IPS-NIHi7 (cell line): Measurements from ENCODE around the gene DNAJA3.

Source experiments
- DNase-seq: peaks from one replicate; pipeline ENCODE4 v3.0.0; 2012; ENCODE audit warnings: mixed read lengths; ENCODE audit errors: extremely low spot score

DNAJA3 gene

GRCh38 chr16:4474192-4474961 lies 48.7 kb downstream of the DNAJA3 start, which contains the start of gene NMRAL1:
Gene NMRAL1, minus strand, starts transcription at chr16:4474625. Its CDS starts 493 bp downstream, at chr16:4474132.
- peak; percentile 96 for DNase-seq

DNA sequence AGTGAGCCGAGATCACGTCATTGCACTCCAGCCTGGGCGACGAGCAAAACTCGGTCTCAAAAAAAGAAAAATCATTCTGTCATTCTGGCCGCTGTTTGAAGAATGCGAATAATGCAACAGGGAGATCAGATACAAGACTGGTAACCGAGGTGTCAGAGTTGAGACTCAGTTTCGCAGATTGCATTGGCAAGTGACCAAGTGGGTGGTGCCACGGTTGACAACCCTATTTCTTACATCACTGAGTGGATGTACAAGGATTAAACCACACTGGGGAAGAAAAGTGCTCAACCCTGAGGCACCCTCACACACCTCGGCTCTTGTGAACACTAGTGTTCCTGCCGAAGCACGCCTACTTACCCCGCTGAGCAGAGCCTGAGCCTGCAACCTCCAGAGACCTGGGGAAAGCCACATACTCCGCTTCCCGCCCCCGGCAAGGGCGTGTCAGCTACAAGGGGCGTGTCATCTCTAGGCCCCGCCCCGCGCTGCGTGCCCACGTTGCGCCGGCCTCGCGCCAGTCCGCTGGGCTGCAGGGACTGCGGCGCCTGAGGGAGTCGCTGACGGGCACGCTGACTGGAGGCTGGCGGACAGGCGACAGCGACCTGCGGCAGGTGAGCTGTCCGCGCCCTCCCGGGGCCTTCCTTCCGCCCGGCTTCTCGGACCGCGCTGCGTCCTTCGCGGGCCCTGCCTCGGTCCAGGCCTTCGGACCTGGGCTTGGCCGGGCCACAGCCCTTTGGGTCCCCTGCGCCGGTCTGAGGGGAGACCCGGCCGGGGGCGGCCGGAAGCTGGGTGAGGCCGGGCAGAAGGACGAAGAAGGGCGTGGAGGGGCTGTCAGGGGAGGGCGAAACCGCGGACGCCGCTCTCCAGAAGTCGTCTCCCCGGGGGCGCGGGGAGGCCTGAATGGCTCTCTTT lies 50.5 kb downstream of the DNAJA3 start, which contains the start of gene HMOX2:
HMOX2 (plus strand) TSS at position 519 of the 909 bp plus-strand sequence. CDS start 29,127 bp downstream, outside the sequence.
- peak; percentile 97 for DNase-seq

DNA sequence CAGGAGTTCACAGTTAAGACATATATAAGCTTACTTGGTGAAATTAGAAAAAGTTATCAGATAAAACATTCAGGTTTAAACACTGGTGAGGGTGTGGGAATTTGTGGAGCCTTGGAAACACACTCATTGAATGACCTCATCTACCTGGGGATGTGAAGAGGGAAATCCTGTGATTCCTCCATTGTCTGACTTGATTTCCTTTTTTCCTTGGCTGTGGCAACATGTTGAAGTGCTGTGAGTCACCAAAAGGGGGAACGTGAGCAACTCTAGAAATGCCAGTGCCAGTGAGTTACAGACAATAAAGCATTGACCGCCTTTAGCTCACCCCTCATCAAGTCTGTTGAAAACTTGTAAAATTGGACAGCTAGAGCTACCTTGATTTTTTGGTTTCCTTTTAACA lies 52.3 kb downstream of the DNAJA3 start:
- DNase-seq, result no peak

- no peak for DNase-seq
Measured at GRCh38 chr16:4481526-4481925, 55.9 kb downstream of the DNAJA3 start.

- no peak for DNase-seq
Measured at GRCh38 chr16:4481963-4482362, 56.3 kb downstream of the DNAJA3 start.

- DNase-seq, result no peak
Measured at GRCh38 chr16:4486126-4486893, 60.6 kb downstream of the DNAJA3 start.

DNA sequence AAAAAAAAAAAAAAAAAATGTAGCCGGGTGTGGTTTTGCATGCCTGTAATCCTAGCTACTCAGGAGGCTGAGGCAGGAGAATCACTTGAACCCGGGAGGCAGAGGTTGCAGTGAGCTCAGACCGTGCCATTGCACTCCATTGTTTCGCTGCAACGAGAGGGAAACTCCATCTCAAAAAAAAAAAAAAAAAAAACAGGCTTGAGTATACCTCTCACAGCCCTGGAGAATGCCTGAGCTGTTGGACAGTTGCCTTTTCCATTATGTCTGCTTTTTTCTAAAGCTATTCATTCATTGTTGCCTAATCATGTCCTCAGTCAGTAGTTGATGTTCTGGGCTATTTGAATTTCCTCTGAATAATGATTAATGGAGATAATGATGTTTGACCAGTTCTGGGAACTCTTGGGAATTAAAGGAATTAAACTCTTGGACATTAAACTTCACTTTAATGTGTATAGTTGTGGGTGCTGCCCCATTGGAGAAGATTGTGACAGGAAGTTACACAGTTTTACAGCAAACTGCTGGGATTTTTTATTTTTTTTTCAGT lies 62.4 kb downstream of the DNAJA3 start:
- no peak for DNase-seq

DNA sequence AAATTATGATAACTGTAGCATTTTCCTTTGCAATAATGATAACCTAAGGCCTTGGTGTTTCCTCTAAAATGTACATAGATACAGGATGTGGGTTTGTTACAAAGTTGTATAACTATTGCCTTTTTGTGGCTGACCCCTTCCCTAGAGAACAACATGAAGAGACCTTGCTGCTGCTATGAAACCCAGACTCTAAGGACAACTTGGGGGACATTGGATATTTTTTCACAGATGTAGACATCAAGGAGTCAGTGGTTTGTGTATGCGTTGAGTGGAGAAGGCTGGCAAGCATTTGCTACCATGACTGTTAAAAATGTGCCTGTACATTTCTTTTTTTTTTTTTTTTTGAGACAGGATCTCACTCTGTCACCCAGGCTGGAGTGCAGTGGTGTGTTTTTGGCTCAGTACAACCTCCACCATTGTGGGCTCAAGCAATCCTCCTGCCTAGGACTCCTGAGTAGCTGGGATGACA lies 62.9 kb downstream of the DNAJA3 start:
- no peak for DNase-seq

GRCh38 chr16:4489030-4489429 lies 63.4 kb downstream of the DNAJA3 start:
- no peak for DNase-seq

- no peak for DNase-seq
Measured at GRCh38 chr16:4491898-4492297, 66.2 kb downstream of the DNAJA3 start.

DNA sequence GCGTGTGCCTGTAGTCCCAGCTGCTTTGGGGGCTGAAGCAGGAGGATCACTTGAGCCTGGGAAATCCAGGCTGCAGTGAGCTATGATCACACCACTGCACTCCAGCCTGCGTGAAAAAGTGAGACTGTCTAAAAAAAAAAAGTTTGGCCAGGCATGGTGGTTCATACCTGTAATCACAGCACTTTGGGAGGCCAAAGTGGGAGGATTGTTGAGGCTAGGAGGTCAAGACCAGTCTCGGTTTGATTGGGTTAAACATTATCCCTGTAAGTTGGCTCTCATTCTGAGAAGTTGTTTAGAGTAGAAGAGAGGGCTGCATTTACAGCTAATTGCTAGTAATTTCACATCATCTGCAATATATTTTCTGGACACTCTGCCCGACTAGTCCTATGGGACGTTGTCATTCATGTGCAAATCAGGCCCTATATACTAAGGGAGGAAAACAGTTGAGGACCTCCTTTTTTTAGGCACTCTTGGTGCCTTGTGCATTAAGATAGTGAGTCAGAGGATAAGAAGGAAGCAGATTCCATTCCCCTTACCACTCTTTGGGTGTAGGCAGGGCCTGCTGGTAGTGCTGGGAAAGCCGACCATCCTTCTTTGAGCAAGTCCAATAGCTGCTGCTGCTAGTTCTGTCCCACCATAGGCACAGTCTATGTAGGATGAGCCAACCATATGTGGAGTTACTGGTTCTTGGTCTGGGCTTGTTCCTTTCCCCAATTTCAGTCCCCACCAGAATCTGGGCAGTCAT lies 69.2 kb downstream of the DNAJA3 start:
- peak; percentile 32 for DNase-seq

DNA sequence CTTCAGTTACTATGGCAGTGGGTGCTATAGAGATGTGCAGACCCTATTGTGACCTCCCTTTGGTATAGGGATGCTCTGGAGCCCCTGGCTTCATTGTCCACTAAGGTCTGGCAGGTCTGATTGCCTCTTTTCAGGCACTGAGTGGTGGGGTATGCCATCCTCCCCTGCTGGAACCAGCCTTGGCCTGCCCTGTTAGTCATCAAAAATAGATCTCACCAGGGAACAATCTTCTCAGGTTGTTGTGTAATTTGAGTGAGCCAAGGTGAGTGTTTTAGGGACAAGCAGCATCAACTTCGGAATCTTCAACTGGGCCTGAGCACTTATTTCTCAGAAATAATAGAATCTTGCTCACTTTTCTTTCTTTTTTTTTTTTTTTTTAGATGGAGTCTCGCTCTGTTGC lies 70.1 kb downstream of the DNAJA3 start:
- DNase-seq, result no peak

- no peak for DNase-seq
Measured at GRCh38 chr16:4496305-4496704, 70.6 kb downstream of the DNAJA3 start.

GRCh38 chr16:4498546-4499195 lies 73.0 kb downstream of the DNAJA3 start:
- no peak for DNase-seq

DNA sequence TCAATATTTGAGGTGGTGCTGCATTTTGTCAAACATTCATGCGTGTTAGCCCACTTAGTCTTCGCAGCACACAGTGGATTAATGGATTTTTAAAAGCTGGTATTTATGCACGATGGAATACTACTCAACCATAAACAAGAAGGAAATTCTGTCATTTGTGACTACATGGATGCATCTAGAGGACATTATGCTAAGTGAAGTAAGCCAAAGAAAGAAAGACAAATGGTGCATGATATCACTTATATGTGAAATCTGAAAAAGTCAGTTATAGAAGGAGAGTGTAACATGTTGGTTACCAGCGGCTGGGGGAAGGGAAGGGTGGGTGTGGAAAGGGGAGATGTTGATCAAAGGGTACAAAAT lies 73.5 kb downstream of the DNAJA3 start:
- no peak for DNase-seq

- DNase-seq, result peak; percentile 61
Measured at GRCh38 chr16:4500272-4500671, 74.6 kb downstream of the DNAJA3 start.

- DNase-seq, result no peak
Measured at GRCh38 chr16:4501071-4501478, 75.4 kb downstream of the DNAJA3 start.

DNA sequence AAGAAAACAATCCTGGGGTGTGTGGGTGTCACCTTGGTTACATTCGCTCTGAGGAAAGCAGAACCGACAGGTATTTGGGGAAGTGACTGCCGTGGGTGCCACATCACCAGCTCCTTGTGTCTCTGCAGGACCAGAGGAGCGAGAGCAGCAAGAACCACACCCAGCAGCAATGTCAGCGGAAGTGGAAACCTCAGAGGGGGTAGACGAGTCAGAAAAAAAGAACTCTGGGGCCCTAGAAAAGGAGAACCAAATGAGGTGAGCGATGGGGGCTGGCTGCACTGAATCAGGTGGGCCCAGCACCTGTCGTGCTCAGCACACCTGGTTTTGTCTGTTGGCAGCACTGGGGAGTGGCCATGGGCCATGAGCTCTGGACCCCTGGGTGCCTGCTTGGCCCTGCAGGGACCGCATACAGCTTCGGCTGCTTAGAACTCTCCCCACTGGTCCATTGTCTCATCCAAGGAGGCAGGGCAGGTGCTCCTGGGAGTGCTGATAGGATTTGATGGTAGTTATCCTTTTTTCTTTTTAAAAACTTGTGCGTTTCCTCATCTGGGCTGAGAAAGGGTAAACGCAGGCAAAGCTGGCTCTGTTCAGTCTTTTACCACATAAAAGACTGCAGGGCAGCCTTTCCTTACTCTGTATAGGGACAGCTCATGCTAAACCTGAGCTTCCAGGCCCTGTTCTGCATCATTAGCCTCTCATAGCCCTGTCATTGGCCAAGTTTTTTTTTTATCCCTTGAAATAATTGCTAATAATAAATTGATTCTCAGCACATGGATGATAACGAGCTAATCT lies 79.9 kb downstream of the DNAJA3 start:
- no peak for DNase-seq
